CD14-positive monocyte (primary cell): ENCODE data around the gene GRXCR1. TPM values are rescaled to one million over a fixed set of nuclear protein-coding genes. Genes with fewer than 3 reads are reported as not detected.

Experiments used
- DNase-seq, 3 donors: peaks; one replicate each; pipeline ENCODE4 v3.0.0-alpha.2; 2011 to 2022
- H2AFZ ChIP-seq: 2 replicates; pipeline ENCODE4 v1.6.0; 2012; ENCODE audit warnings: mild to moderate bottlenecking, low read depth, low read length, inconsistent platforms; ENCODE audit not compliant: insufficient read depth, poor library complexity, severe bottlenecking
- H3K27ac ChIP-seq, 2 donors: 1 replicate in 1 of 2; 2 replicates in 1 of 2; pipeline ENCODE4 v1.5.1; 2012 to 2013; ENCODE audit warnings: low read length in 2 of 2, control low read depth in 1 of 2, inconsistent platforms in 1 of 2, low read depth in 1 of 2, mild to moderate bottlenecking in 1 of 2
- H3K27me3 ChIP-seq, 2 donors: one replicate each; pipeline versions ENCODE4 v1.6.0 to v1.6.1; 2011 to 2013; ENCODE audit warnings: low read length in 2 of 2; ENCODE audit not compliant: control insufficient read depth in 2 of 2, insufficient read depth in 2 of 2
- H3K36me3 ChIP-seq, 2 donors: replicated peaks in 1 of 2; 1 replicate in 1 of 2; 2 replicates in 1 of 2; pipeline versions ENCODE4 v1.5.1 to v1.6.1; 2012 to 2013; ENCODE audit warnings: low read length in 2 of 2, control low read depth in 1 of 2, inconsistent platforms in 1 of 2, mild to moderate bottlenecking in 1 of 2; ENCODE audit not compliant: insufficient read depth in 2 of 2, control insufficient read depth in 1 of 2
- H3K4me1 ChIP-seq, 2 donors: 1 replicate in 1 of 2; 2 replicates in 1 of 2; pipeline versions ENCODE4 v1.5.1 to v1.6.1; 2012 to 2013; ENCODE audit warnings: low read length in 2 of 2, control low read depth in 1 of 2, inconsistent platforms in 1 of 2, mild to moderate bottlenecking in 1 of 2, moderate library complexity in 1 of 2; ENCODE audit not compliant: insufficient read depth in 2 of 2, control insufficient read depth in 1 of 2
- H3K4me2 ChIP-seq: replicated peaks from 2 replicates; pipeline ENCODE3; 2012; ENCODE audit warnings: low read length, moderate library complexity, mild to moderate bottlenecking; ENCODE audit not compliant: poor library complexity, severe bottlenecking; ENCODE audit errors: extremely low read depth
- H3K4me3 ChIP-seq, 3 experiments: fragments of 200-600 bp in 1 of 3; sonication (generic) in 1 of 3; replicated peaks in 1 of 3; 1 replicate in 2 of 3; 2 replicates in 1 of 3; pipeline ENCODE4 v1.5.1; 2011 to 2013; ENCODE audit warnings: low read length in 3 of 3, mild to moderate bottlenecking in 3 of 3, control low read depth in 2 of 3, low read depth in 2 of 3, inconsistent platforms in 1 of 3, moderate library complexity in 1 of 3
- H3K79me2 ChIP-seq: 2 replicates; pipeline ENCODE4 v1.6.0; 2012; ENCODE audit warnings: mild to moderate bottlenecking, control low read depth, inconsistent platforms, low read length, moderate library complexity; ENCODE audit not compliant: insufficient read depth
- H3K9ac ChIP-seq: 2 replicates; pipeline ENCODE4 v1.6.0; 2017; ENCODE audit warnings: low read length, mild to moderate bottlenecking; ENCODE audit not compliant: insufficient read depth, poor library complexity, severe bottlenecking
- H3K9me3 ChIP-seq, 2 donors: replicated peaks in 1 of 2; 1 replicate in 1 of 2; 2 replicates in 1 of 2; pipeline versions ENCODE4 v1.5.1 to v1.6.1; 2012 to 2013; ENCODE audit warnings: low read length in 2 of 2, control low read depth in 1 of 2; ENCODE audit not compliant: control insufficient read depth in 1 of 2, insufficient read depth in 1 of 2
- H4K20me1 ChIP-seq: 2 replicates; pipeline ENCODE4 v1.6.0; 2012; ENCODE audit warnings: mild to moderate bottlenecking, low read length, control low read depth, moderate library complexity; ENCODE audit not compliant: insufficient read depth
- H3K27ac Mint-ChIP-seq, 7 donors: one replicate each; pipeline ENCODE4 v1.8.0; 2020; ENCODE audit warnings: mild to moderate bottlenecking in 7 of 7, mixed read lengths in 7 of 7, moderate library complexity in 6 of 7, inconsistent platforms in 2 of 7
- H3K27me3 Mint-ChIP-seq, 3 donors: one replicate each; pipeline ENCODE4 v1.8.0; 2021 to 2022; ENCODE audit warnings: low read depth in 3 of 3, mild to moderate bottlenecking in 3 of 3, mixed read lengths in 3 of 3, moderate library complexity in 3 of 3, inconsistent platforms in 1 of 3
- H3K36me3 Mint-ChIP-seq, 2 donors: one replicate each; pipeline ENCODE4 v1.8.0; 2020; ENCODE audit warnings: mixed read lengths in 2 of 2, inconsistent platforms in 1 of 2, mild to moderate bottlenecking in 1 of 2
- H3K4me1 Mint-ChIP-seq: one replicate; pipeline ENCODE4 v1.8.0; 2020; ENCODE audit warnings: mild to moderate bottlenecking, mixed read lengths
- H3K4me3 Mint-ChIP-seq, 2 donors: one replicate each; pipeline ENCODE4 v1.8.0; 2020; ENCODE audit warnings: mild to moderate bottlenecking in 2 of 2, mixed read lengths in 2 of 2, moderate library complexity in 1 of 2
- H3K9me3 Mint-ChIP-seq, 7 donors: one replicate each; pipeline ENCODE4 v1.8.0; 2020 to 2022; ENCODE audit warnings: mixed read lengths in 7 of 7, mild to moderate bottlenecking in 6 of 7, moderate library complexity in 6 of 7, inconsistent platforms in 2 of 7
- WGBS: methylation state at CpG from one replicate; pipeline ENCODE4 v1.1.5; 2013; ENCODE audit warnings: missing lambda C conversion rate; ENCODE audit not compliant: insufficient coverage; 5-methylcytosine and 5-hydroxymethylcytosine counted together
- intact Hi-C, 2 donors: fragments of 100-400 bp; cut with micrococcal nuclease; formaldehyde crosslinking; loops; one replicate each; pipeline versions ENCODE4 v1.15.0 to v1.15.1; 2023
- polyA plus RNA-seq, 3 donors: library from polyadenylated mRNA; depleted of rRNA in 1 of 3; unstranded in 2 of 3; stranded (reverse) in 1 of 3; fragments of 300-500 nt in 2 of 3; fragments of >200 nt in 1 of 3; fragmentation: Illumina TruSeq in 2 of 3; gene quantifications; 1 replicate in 2 of 3; 2 replicates in 1 of 3; pipeline ENCODE4 v1.2.3, GENCODE V29; 2012 to 2021
- TF ChIP-seq, protein P1 (sequence below): fragments of 200-600 bp; IDR thresholded peaks from one replicate; pipeline ENCODE4 v1.8.0; 2022; ENCODE audit warnings: antibody characterized with exemption, mild to moderate bottlenecking

GRXCR1 gene
- polyA plus RNA-seq, 3 donors, result not detected

DNA sequence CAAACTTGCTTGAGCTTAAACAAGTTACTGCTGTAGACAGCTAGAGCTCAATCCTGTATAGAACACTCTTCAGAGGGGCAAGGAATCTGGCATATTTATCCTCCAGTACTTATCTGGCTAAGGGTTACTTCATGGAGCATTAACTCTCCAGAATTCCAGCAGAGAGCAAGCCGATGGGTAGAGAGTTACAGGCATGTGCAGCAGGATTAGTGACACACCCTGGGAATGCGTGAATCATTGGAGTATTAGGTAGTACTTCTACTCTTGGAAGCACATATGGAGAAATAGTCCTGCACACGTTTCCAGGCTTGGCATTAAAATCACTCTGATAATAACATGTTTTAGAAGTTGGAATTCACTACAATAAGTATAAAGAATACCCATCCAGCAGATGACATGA lies 35.4 kb downstream of the GRXCR1 start:
- no peaks in the 10 kb centered on the region for H4K20me1 ChIP-seq
- no CpG with 5 or more reads among the region's 3 CpGs for WGBS
- no peaks in the 10 kb centered on the region for H3K79me2 ChIP-seq
- Mint-ChIP-seq H3K9me3 (peaks cover 0 to 3% (median 2%) of the 10 kb centered on the region in 7 donors), H3K4me1 (no peaks in the 10 kb centered on the region), H3K27me3 (peaks cover 0 to 2% (median 0%) of the 10 kb centered on the region in 3 donors), H3K4me3 (no peak overlapping the region), H3K27ac (no peak overlapping the region), H3K36me3 (no peaks in the 10 kb centered on the region)
- no peak overlapping the region for H3K4me2 ChIP-seq
- H3K4me1 ChIP-seq, result no peaks in the 10 kb centered on the region
- no peak overlapping the region for H2AFZ ChIP-seq
- H3K27ac ChIP-seq, result no peak overlapping the region
- no peaks in the 10 kb centered on the region for H3K9me3 ChIP-seq
- H3K9ac ChIP-seq, result no peak overlapping the region
- intact Hi-C loops, result no loop called here
- DNase-seq, result no peak
- H3K4me3 ChIP-seq, result no peak overlapping the region
- no peaks in the 10 kb centered on the region for H3K36me3 ChIP-seq
- no peaks in the 10 kb centered on the region for H3K27me3 ChIP-seq
- TF ChIP-seq, protein P1, sequence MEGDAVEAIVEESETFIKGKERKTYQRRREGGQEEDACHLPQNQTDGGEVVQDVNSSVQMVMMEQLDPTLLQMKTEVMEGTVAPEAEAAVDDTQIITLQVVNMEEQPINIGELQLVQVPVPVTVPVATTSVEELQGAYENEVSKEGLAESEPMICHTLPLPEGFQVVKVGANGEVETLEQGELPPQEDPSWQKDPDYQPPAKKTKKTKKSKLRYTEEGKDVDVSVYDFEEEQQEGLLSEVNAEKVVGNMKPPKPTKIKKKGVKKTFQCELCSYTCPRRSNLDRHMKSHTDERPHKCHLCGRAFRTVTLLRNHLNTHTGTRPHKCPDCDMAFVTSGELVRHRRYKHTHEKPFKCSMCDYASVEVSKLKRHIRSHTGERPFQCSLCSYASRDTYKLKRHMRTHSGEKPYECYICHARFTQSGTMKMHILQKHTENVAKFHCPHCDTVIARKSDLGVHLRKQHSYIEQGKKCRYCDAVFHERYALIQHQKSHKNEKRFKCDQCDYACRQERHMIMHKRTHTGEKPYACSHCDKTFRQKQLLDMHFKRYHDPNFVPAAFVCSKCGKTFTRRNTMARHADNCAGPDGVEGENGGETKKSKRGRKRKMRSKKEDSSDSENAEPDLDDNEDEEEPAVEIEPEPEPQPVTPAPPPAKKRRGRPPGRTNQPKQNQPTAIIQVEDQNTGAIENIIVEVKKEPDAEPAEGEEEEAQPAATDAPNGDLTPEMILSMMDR, result no peak

GRCh38 chr4:42928582-42928981 lies 36.1 kb downstream of the GRXCR1 start:
- Mint-ChIP-seq H3K36me3 (no peaks in the 10 kb centered on the region), H3K9me3 (peaks cover 0 to 3% (median 2%) of the 10 kb centered on the region in 7 donors), H3K4me1 (no peaks in the 10 kb centered on the region), H3K27me3 (peaks cover 0 to 2% (median under 1%) of the 10 kb centered on the region in 3 donors), H3K4me3 (no peak overlapping the region), H3K27ac (no peak overlapping the region)
- Histone ChIP-seq H3K27me3 (no peaks in the 10 kb centered on the region), H4K20me1 (no peaks in the 10 kb centered on the region), H3K4me1 (no peaks in the 10 kb centered on the region), H3K36me3 (no peaks in the 10 kb centered on the region), H2AFZ (no peak overlapping the region), H3K4me2 (no peak overlapping the region), H3K79me2 (no peaks in the 10 kb centered on the region), H3K9ac (no peak overlapping the region), H3K4me3 (no peak overlapping the region), H3K9me3 (no peaks in the 10 kb centered on the region), H3K27ac (no peak overlapping the region)
- intact Hi-C loops, result no loop called here
- DNase-seq, result no peak
- TF ChIP-seq, protein P1, result no peak
